ENCODE measurements around the gene BCL3. TPM values are rescaled to one million over a fixed set of nuclear protein-coding genes. Genes with fewer than 3 reads are reported as not detected.

BCL3 gene
- total and polyA plus RNA-seq, 2 of the 13 experiments (the other 11 are each of a cell fraction or from before 2014, with no cell fraction given) = 2.3 to 4.0 TPM

- peak; percentile 84 for TF ChIP-seq ZNF687 (CRISPR knock-in tag; IDR thresholded peaks at IDR 0.05)
- TF ChIP-seq HIC2 (CRISPR knock-in tag; IDR thresholded peaks at IDR 0.05; ENCODE audit: low read depth) = peak; percentile 60; the same call in 1 of the 2 replicates
- peak; percentile 72 for TF ChIP-seq ZBTB7B (CRISPR knock-in tag; IDR thresholded peaks at IDR 0.05)
- peak; percentile 23 for TF ChIP-seq FOXA3 (CRISPR knock-in tag; IDR thresholded peaks at IDR 0.05)
- TF ChIP-seq PHF8 (CRISPR knock-in tag; IDR thresholded peaks at IDR 0.05) = peak; percentile 40; the same call in 1 of the 2 replicates
- TF ChIP-seq ZNF562 (CRISPR knock-in tag; IDR thresholded peaks at IDR 0.05; ENCODE audit: borderline replicate concordance) = no peak
- peak; percentile 95 for TF ChIP-seq CEBPG (CRISPR knock-in tag; IDR thresholded peaks at IDR 0.05)
- TF ChIP-seq SOX6 (IDR thresholded peaks at IDR 0.05) = no peak
- peak; percentile 55; the same call in 1 of the 2 replicates for TF ChIP-seq SOX6 (CRISPR knock-in tag; IDR thresholded peaks at IDR 0.05)
- no peak for TF ChIP-seq MTERF4 (CRISPR knock-in tag; IDR thresholded peaks at IDR 0.05)
- peak; percentile 54; the same call in 1 of the 2 replicates for TF ChIP-seq CBX5 (CRISPR knock-in tag; IDR thresholded peaks at IDR 0.05; ENCODE audit: borderline replicate concordance)
- TF ChIP-seq RFX5 (IDR thresholded peaks at IDR 0.05; ENCODE audit: low read depth, low read length) = no peak
- no peak for TF ChIP-seq ZKSCAN8 (CRISPR knock-in tag; IDR thresholded peaks at IDR 0.05; ENCODE audit: borderline replicate concordance)
- TF ChIP-seq RFXAP (CRISPR knock-in tag; IDR thresholded peaks at IDR 0.05; ENCODE audit: borderline replicate concordance) = no peak
- no peak for TF ChIP-seq MTF1 (CRISPR knock-in tag; IDR thresholded peaks at IDR 0.05)
- no peak for TF ChIP-seq KMT2B (CRISPR knock-in tag; IDR thresholded peaks at IDR 0.05)
- no peak for TF ChIP-seq NAIF1 (CRISPR knock-in tag; IDR thresholded peaks at IDR 0.05; ENCODE audit: borderline replicate concordance)
- no peak for TF ChIP-seq PRPF4 (IDR thresholded peaks at IDR 0.05; ENCODE audit: low read depth, low read length, poor library complexity, severe bottlenecking)
- no peak for TF ChIP-seq SP140L (CRISPR knock-in tag; IDR thresholded peaks at IDR 0.05; ENCODE audit: borderline replicate concordance)
- peak; percentile 15; the same call in 1 of the 2 replicates for TF ChIP-seq POGZ (CRISPR knock-in tag; IDR thresholded peaks at IDR 0.05)
- peak; percentile 73; the same call in 1 of the 2 replicates for TF ChIP-seq ZMYM3 (CRISPR knock-in tag; IDR thresholded peaks at IDR 0.05)
- TF ChIP-seq ADNP (CRISPR knock-in tag; IDR thresholded peaks at IDR 0.05) = 0 out of 2 replicates have a peak, but pooled peaks have one; percentile 37
- no peak for TF ChIP-seq ZNF280B (CRISPR knock-in tag; IDR thresholded peaks at IDR 0.05; ENCODE audit: borderline replicate concordance)
- TF ChIP-seq BRD4 (CRISPR knock-in tag; IDR thresholded peaks at IDR 0.05) = 0 out of 2 replicates have a peak, but pooled peaks have one; percentile 31
Observed at GRCh38 chr19:44741841-44742329, 6.6 kb upstream of the BCL3 start (continued).
